Parathyroid adenoma (tissue), 2 donors: ENCODE data around the gene GABRG3.

Source experiments
- H2AFZ ChIP-seq: fragments of 300-600 bp; sonication (generic); one replicate; pipeline ENCODE4 v1.7.0; 2017; ENCODE audit warnings: antibody characterized with exemption, mild to moderate bottlenecking
- H3K27ac ChIP-seq: fragments of 300-600 bp; sonication (generic); one replicate; pipeline ENCODE4 v1.7.0; 2017
- H3K27me3 ChIP-seq: fragments of 300-600 bp; sonication (generic); one replicate; pipeline ENCODE4 v1.7.0; 2017; ENCODE audit warnings: low read length; ENCODE audit not compliant: control insufficient read depth, insufficient read depth
- H3K36me3 ChIP-seq: fragments of 300-600 bp; sonication (generic); one replicate; pipeline ENCODE4 v1.7.0; 2017; ENCODE audit warnings: low read length; ENCODE audit not compliant: control insufficient read depth, insufficient read depth
- H3K4me1 ChIP-seq: fragments of 300-600 bp; sonication (generic); one replicate; pipeline ENCODE4 v1.7.0; 2017; ENCODE audit warnings: control low read depth
- H3K4me2 ChIP-seq: fragments of 300-600 bp; sonication (generic); one replicate; pipeline ENCODE4 v1.7.0; 2017; ENCODE audit warnings: low read length
- H3K4me3 ChIP-seq: fragments of 300-600 bp; sonication (generic); one replicate; pipeline ENCODE4 v1.7.0; 2017; ENCODE audit warnings: low read depth, low read length
- H3K79me2 ChIP-seq: fragments of 300-600 bp; sonication (generic); one replicate; pipeline ENCODE4 v1.7.0; 2017; ENCODE audit warnings: control low read depth
- H3K9ac ChIP-seq: fragments of 300-600 bp; sonication (generic); one replicate; pipeline ENCODE4 v1.7.0; 2017; ENCODE audit warnings: mild to moderate bottlenecking
- H3K9me3 ChIP-seq: fragments of 300-600 bp; sonication (generic); one replicate; pipeline ENCODE4 v1.7.0; 2017; ENCODE audit warnings: low read length; ENCODE audit not compliant: control insufficient read depth
- TF ChIP-seq, protein P1 (sequence below): fragments of 300-600 bp; sonication (generic); IDR thresholded peaks from one replicate; pipeline ENCODE4 v1.7.0; 2017; ENCODE audit warnings: antibody characterized with exemption, mild to moderate bottlenecking
- donor health status: primary hyperparathyroidism.

GABRG3 gene

DNA sequence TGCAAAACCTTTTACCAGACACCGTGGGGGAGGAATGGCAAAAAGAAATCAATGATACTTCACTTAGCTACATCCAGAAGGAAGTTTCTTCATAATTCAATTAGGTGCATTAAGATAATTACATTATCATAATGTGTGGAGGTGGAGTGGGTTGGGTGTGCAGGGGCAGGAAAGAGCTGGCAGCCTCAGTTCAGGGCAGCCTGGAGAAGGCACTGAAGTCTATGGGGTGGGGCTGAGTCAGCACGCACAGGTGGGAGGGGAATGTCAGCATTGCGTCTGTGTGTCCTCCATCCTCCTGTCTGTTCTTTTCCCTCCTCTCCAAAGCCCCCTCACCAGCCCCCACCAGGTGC lies 278.8 kb downstream of the GABRG3 start:
- no peak overlapping the region for H3K9ac ChIP-seq
- H3K4me3 ChIP-seq: no peak overlapping the region
- H3K36me3 ChIP-seq: no peaks in the 10 kb centered on the region
- no peaks in the 10 kb centered on the region for H3K79me2 ChIP-seq
- no peak overlapping the region for H3K4me2 ChIP-seq
- no peak overlapping the region for H3K27ac ChIP-seq
- no peak overlapping the region for H2AFZ ChIP-seq
- no peaks in the 10 kb centered on the region for H3K4me1 ChIP-seq
- no peaks in the 10 kb centered on the region for H3K27me3 ChIP-seq
- H3K9me3 ChIP-seq: no peaks in the 10 kb centered on the region
- TF ChIP-seq, protein P1, sequence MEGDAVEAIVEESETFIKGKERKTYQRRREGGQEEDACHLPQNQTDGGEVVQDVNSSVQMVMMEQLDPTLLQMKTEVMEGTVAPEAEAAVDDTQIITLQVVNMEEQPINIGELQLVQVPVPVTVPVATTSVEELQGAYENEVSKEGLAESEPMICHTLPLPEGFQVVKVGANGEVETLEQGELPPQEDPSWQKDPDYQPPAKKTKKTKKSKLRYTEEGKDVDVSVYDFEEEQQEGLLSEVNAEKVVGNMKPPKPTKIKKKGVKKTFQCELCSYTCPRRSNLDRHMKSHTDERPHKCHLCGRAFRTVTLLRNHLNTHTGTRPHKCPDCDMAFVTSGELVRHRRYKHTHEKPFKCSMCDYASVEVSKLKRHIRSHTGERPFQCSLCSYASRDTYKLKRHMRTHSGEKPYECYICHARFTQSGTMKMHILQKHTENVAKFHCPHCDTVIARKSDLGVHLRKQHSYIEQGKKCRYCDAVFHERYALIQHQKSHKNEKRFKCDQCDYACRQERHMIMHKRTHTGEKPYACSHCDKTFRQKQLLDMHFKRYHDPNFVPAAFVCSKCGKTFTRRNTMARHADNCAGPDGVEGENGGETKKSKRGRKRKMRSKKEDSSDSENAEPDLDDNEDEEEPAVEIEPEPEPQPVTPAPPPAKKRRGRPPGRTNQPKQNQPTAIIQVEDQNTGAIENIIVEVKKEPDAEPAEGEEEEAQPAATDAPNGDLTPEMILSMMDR: no peak

- Histone ChIP-seq H3K4me1 (no peaks in the 10 kb centered on the region), H3K79me2 (no peaks in the 10 kb centered on the region)
Observed at GRCh38 chr15:27250223-27250622, 279.2 kb downstream of the GABRG3 start.

GRCh38 chr15:27254055-27254454 lies 283.1 kb downstream of the GABRG3 start:
- Histone ChIP-seq H3K27ac (no peak overlapping the region), H3K27me3 (no peaks in the 10 kb centered on the region), H3K36me3 (no peaks in the 10 kb centered on the region), H2AFZ (no peak overlapping the region), H3K4me3 (no peak overlapping the region), H3K9me3 (no peaks in the 10 kb centered on the region), H3K9ac (no peak overlapping the region), H3K79me2 (no peaks in the 10 kb centered on the region), H3K4me2 (no peak overlapping the region), H3K4me1 (no peaks in the 10 kb centered on the region)
- TF ChIP-seq, protein P1: no peak

More at GRCh38 chr15:27250223-27250622, 279.2 kb downstream of the GABRG3 start:
- Histone ChIP-seq H3K4me3 (no peak overlapping the region), H3K36me3 (no peaks in the 10 kb centered on the region), H3K4me2 (no peak overlapping the region), H3K27me3 (no peaks in the 10 kb centered on the region), H2AFZ (no peak overlapping the region), H3K27ac (no peak overlapping the region), H3K9ac (no peak overlapping the region), H3K9me3 (no peaks in the 10 kb centered on the region)
- TF ChIP-seq, protein P1: no peak

GRCh38 chr15:27254801-27255200 lies 283.8 kb downstream of the GABRG3 start:
- no peak overlapping the region for H2AFZ ChIP-seq
- no peaks in the 10 kb centered on the region for H3K9me3 ChIP-seq
- no peak overlapping the region for H3K27ac ChIP-seq
- H3K79me2 ChIP-seq: no peaks in the 10 kb centered on the region
- no peaks in the 10 kb centered on the region for H3K36me3 ChIP-seq
- no peak overlapping the region for H3K4me3 ChIP-seq
- no peaks in the 10 kb centered on the region for H3K4me1 ChIP-seq
- no peak overlapping the region for H3K9ac ChIP-seq
- H3K4me2 ChIP-seq: no peak overlapping the region
- no peaks in the 10 kb centered on the region for H3K27me3 ChIP-seq
- TF ChIP-seq, protein P1: no peak

GRCh38 chr15:27256446-27256845 lies 285.5 kb downstream of the GABRG3 start:
- Histone ChIP-seq H3K4me1 (no peaks in the 10 kb centered on the region), H3K4me2 (no peak overlapping the region), H2AFZ (no peak overlapping the region), H3K36me3 (no peaks in the 10 kb centered on the region), H3K4me3 (no peak overlapping the region), H3K9ac (no peak overlapping the region), H3K79me2 (no peaks in the 10 kb centered on the region), H3K27me3 (no peaks in the 10 kb centered on the region), H3K9me3 (no peaks in the 10 kb centered on the region), H3K27ac (no peak overlapping the region)
- TF ChIP-seq, protein P1: no peak
